ENCODE data around the gene CHMP6.
"Not testable (repeated sequence)": the region's sequence is repeated elsewhere in the genome, so short reads cannot be mapped to it uniquely, and the experiment has no call there.

CHMP6 gene

DNA sequence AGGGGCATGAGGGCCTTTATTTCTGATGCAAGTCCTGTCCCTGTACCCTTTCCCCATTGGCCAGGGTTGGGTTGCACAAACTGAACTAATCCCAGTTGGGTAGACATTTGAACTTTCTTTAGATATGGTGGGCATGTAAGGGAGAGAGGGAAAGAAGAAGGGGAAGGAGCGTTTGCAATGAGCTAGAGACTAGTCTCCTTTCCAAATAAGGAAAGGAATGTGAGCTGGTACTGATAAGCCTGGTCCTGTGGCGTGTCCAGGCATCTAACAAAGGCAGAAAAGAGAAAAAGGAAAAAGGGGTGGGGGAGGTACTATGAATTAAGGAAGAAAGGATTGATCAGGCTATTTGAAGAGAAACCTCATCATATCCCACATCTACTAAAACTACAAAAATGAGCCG, 20.3 kb downstream of the CHMP6 start:
- DNase-seq (ENCODE audit: low read depth), result no peak

DNA sequence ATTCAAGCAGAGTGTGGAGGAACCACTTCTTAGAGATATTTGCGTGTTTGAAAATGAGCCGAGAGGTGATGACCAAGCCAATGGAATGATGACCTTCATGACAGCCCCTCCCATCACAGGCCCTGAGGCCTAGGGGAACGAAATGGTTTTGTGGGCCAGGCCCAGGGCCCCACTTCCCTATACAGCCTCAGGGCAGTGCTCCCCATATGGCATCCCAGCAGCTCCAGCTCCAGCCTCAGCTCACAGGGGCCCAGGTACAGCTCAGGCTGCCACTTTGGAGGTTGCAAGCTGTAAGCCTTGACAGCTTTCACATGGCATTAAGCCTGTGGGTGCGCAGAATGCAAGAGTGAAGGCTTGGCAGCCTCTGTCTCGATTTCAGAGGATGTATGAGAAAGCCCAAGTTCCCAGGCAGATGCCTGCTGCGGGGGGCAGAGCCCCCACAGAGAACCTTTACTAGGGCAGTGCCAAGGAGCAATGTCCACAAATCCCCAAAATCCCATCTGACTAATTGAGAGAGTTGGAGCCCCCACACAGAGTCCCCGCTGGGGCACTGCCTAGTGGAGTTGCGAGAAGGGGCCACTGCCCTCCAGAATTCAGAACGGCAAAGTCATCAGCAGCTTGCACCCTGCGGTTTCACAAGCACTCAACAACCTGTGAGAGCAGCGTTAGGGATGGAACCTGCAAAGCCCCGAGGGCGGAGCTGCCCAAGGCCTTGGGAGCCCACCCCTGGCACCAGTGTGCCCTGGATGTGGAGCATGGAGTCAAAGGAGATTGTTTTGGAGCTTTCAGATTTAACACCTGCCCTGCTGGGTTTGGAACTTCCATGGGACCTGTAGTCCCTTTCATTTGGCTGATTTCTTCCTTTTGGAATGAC, 21.2 kb downstream of the CHMP6 start:
- DNase-seq (ENCODE audit: low read depth), result no peak

DNA sequence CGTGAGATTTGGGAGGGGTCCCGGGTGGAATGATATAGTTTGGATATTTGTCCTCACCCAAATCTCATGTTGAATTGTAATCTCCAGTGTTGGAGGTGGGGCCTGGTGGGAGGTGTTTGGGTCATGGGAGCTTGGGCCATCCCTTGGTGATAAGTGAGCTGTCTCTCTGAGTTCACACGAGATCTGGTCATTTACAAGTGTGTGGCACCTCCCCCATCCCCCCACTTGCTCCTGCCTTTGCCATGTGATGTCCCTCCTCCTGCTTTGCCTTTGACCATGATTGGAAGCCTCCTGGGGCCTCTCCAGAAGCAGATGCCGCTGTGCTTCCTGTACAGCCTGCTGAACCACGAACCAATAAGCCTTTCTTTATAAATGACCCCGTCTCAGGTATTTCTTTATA, 22.0 kb downstream of the CHMP6 start:
- DNase-seq (ENCODE audit: low read depth), result no peak

DNA sequence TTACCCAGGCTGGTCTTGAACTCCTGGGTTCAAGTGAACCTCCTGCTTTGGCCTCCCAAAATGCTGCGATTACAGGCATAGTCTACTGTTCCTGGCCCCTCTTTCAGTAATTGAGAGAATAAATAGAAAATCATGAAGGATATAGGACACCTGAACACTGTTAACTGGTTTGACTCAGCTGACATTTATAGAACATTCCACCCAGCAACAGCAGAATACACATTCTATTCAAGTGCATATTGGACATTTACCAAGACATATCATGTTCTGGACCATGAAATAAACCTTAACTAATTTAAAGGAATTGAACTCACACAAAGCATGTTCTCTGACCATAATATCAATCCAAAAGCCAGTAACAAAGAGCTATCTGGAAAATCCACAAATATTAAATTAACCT, 23.5 kb downstream of the CHMP6 start:
- DNase-seq (ENCODE audit: low read depth), result no peak

DNA sequence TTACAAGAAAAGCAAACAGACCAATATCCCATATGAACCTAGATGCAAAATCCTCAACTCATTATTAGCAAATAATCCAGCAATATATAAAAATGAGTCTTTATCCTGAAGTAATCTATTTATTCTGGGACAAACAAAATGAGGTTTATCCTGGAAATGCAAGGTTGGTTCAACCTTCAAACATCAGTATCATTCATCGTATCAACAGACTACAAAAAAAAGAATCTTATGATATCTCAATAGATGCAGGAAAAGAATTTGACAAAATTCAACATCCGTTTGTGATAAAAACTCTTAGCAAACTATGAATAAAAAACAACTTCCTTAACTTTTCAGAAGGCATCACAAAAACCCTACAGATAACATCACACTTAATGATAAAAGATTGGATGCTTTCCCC, 24.9 kb downstream of the CHMP6 start:
- DNase-seq (ENCODE audit: low read depth), result no peak

DNA sequence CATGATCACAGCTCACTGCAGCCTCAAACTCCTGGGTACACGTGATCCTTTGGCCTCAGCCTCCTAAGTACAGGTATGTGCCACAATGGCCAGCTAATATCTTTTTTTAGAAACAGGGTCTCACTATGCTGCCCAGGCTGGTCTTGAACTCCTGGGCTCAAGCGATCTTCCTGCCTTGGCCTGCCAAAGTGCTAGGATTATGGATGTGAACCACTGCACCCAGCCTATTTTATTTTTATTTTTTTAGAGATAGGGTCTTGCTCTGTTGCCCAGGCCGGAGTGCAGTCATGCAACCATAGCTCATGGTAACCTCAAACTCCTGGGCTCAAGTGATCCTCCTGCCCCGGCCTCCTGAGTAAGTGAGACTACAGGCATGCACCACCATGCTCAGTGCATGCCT, 25.7 kb downstream of the CHMP6 start:
- not testable (repeated sequence) for DNase-seq (ENCODE audit: low read depth)

GRCh38 chr17:81018044-81018802, 26.6 kb downstream of the CHMP6 start:
- no peak for DNase-seq (ENCODE audit: low read depth)

GRCh38 chr17:81019563-81020442, 28.2 kb downstream of the CHMP6 start:
- no peak for DNase-seq (ENCODE audit: low read depth)

DNA sequence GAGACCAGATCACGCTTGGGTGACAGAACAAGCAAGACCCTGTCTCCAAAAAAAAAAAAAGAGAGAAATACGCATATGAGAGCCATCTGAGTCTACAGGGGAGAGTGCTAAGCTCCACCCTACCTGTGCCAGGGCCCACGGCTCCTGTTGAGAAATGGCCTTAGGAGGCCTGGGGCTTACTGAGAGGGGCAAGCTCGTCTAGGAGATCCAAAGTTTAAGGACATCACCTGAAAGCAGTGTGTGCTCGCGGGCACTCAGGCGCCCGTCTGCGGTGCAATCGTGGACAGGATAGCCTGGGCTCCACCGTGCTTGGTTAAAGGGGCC, 28.8 kb downstream of the CHMP6 start:
- DNase-seq (ENCODE audit: low read depth), result no peak

DNA sequence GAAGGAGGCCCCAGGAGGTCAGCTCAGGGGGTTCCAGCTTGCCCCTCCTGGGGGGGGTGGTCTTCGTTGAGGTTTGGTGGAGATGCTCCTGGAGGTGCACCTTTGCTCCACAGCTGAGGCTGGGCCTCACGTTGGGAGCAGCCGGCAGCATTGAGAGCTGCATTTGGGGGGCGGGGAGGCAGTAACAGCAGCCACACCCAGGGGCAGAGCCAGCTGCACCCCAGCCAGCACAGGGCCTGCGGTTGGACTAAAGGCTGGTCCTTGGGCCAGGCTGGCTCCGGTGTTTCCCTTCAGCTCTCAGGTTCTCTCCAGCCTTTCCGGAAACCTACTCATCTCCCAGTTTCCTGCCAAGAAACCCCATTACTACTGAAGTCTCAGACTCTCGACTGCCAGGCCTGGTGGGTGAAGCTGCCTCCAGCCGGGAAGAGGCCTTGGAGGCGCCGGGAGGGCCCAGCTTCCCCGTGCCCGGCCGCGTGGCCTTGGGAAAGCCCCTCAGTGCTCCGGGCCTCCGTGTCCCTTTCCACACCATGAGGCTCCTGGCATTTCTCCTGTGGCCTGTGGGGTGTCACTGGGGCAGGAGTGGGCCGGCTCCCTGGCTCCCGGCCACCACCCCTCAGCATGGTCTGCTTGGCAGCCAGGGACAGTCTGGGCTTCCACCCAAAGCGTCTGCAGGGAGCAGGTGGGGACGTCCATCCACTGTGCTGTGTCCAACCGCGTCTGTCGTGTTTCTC, 29.3 kb downstream of the CHMP6 start:
- no peak for DNase-seq (ENCODE audit: low read depth)

- no peak for DNase-seq (ENCODE audit: low read depth)
These were observed 30.1 kb downstream of the CHMP6 start for GRCh38 chr17:81021531-81022343.

GRCh38 chr17:81022344-81022676, 30.7 kb downstream of the CHMP6 start:
- no peak for DNase-seq (ENCODE audit: low read depth)

DNA sequence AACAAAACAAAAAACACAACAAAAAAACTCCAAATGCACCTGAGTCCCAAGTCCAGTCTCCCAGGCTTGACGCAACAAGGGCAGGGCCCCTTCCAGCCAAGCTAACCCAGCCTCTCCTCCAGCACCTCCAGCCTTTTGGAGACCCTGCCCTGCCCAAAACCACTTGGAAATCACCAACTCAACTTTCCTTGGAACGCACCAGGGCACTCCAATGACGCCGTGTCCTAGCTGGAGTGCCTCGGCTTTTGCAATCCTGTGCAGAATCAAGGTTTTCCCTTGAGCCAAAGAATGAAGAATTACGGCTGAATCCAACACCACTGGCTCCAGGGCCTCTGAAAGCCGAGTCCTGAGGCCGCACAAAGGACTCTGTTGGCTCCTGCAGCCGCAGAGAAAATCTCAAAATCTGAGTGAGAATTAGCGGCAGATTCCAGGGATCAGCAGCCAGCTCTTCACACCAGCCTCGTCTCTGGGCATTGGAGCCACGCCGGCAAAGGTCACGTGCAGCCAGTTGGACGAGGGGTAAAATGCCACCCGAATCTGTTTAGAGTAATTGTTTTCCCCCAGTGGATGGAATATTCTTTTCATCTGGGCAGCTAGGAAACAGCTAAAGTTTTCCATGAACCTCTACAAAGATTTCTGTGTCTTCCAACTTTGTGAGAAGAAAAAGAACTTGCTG, 33.6 kb downstream of the CHMP6 start:
- no peak for DNase-seq (ENCODE audit: low read depth)

DNA sequence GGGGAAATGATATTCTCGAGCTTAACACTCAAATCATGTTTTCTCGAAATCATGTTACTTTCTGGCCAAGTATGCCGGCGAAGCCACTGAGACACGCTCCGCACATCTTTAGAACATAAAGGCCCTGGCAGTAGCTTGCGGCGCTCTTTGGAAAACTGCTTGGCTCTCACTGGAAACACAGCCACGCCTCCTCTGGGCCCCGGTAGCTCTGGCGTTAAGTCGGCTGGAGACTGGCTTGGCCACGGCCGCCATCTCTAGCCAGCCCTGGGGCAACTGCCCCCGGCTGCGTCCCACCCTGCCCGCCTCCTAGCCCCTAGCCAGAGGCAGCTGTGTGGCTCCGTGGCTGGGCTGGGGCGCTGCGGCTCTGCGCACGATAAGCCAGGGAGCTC, 34.1 kb downstream of the CHMP6 start:
- no peak for DNase-seq (ENCODE audit: low read depth)

DNA sequence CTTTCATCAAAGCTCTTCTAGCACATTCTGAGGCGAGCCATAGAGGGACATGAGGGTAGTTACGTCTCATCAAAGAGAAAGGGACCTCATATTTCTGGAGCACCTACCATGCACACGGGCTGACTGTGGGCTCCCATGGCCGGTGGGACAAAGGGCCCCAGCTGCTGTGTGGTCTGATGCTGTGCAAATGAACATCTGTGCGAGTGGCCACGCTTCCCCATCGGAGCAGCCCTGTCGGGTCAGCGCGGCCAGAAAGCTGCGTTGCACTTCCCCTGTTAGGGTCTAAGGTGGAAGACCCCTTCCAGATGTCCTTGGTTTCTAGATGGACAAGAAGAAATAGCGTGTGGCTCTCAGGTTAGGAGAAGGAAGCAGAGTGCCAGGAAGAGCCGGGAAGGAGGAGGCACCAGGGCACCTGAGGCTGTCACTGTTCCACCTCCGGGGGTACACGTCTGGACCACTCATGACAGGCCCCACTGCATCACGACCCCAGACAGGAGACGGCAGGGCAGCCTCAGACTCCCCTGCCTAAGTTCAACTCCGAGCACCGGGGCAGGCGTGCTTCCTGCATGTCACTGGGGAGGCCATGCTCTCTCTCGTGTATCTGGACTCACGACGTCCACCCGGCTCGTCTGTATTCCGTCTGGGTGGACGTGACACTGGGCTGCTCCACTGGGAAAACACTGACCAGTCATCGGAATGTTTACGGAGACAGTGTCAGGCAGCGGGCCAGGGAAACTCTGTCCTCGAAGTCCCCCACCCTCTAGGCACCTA, 34.8 kb downstream of the CHMP6 start:
- no peak for DNase-seq (ENCODE audit: low read depth)

GRCh38 chr17:81027038-81027437, 35.4 kb downstream of the CHMP6 start:
- no peak for DNase-seq (ENCODE audit: low read depth)

- no peak for DNase-seq (ENCODE audit: low read depth)
These were observed 36.2 kb downstream of the CHMP6 start for GRCh38 chr17:81027591-81028505.

DNA sequence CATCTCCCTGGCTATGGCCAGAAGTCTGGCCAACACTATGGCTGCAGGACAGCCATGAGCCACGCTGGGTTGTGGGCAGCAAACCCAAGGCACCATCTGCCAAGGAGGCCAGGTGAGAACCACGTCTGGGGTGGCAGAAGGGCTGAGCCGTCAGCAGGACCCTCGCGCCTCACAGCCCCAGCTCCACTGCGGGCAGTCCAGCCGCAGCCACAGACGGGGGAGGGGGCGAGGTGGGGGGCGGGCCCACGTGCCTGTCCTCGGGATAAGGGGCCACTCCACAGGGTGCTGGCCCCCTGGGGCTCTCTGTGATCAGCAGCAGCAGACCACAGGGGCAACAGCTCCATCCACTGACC, 36.8 kb downstream of the CHMP6 start:
- DNase-seq (ENCODE audit: low read depth), result no peak

GRCh38 chr17:81029859-81030258, 38.2 kb downstream of the CHMP6 start:
- no peak for DNase-seq (ENCODE audit: low read depth)

All from stimulated activated CD8-positive, alpha-beta memory T cell treated with anti-CD3 and anti-CD28 coated beads, Interleukin-12 subunit alpha, Interleukin-12 subunit beta, amount 100 ng/mL, for 1 hour (primary cell).